A549 (cell line): ENCODE results near the gene MELK.

Experiments used
- CEBPB ChIP-seq, 2 experiments: fragments of >200 bp in 1 of 2; sonication (Bioruptor Twin) in 1 of 2; formaldehyde crosslinking in 1 of 2; IDR thresholded peaks; 2 replicates each; pipeline ENCODE4 v1.6.1; 2012 to 2016
- EP300 ChIP-seq, 2 experiments: fragments of >200 bp; sonication (Bioruptor Twin); formaldehyde crosslinking; IDR thresholded peaks; 2 replicates in 1 of 2; 3 replicates in 1 of 2; pipeline ENCODE4 v1.6.1; 2016 to 2017
- ESRRA ChIP-seq: fragments of 150-350 bp; IDR thresholded peaks from 2 replicates; pipeline ENCODE4 v1.6.1; 2014; ENCODE audit warnings: mild to moderate bottlenecking, low read length, borderline replicate concordance
- MYC ChIP-seq: IDR thresholded peaks from 2 replicates; pipeline ENCODE4 v1.6.1; 2012; ENCODE audit warnings: mild to moderate bottlenecking, inconsistent platforms, low read length, improper control_type of control experiment, borderline replicate concordance
- NPAS2 ChIP-seq: fragments of 250-450 bp; sonication (Bioruptor Pico); IDR thresholded peaks from 2 replicates; pipeline ENCODE4 v1.8.0; 2022; ENCODE audit warnings: mild to moderate bottlenecking, moderate library complexity, borderline replicate concordance
- RFX5 ChIP-seq: fragments of 450-650 bp; IDR thresholded peaks from 2 replicates; pipeline ENCODE4 v1.7.1; 2014; ENCODE audit warnings: antibody characterized with exemption, mild to moderate bottlenecking, moderate library complexity
- USF2 ChIP-seq: fragments of 450-650 bp; IDR thresholded peaks from 2 replicates; pipeline ENCODE4 v1.6.1; 2014; ENCODE audit warnings: antibody characterized with exemption
- TF ChIP-seq, protein P1 (sequence below): fragments of >200 bp; sonication (Bioruptor Twin); formaldehyde crosslinking; IDR thresholded peaks from 3 replicates; pipeline ENCODE4 v1.5.1; 2016
- TF ChIP-seq, protein P2 (sequence below): fragments of 200-600 bp; sonication (generic); IDR thresholded peaks from 2 replicates; pipeline ENCODE4 v1.6.1; 2016; ENCODE audit warnings: antibody characterized with exemption, mild to moderate bottlenecking, moderate library complexity

DNA sequence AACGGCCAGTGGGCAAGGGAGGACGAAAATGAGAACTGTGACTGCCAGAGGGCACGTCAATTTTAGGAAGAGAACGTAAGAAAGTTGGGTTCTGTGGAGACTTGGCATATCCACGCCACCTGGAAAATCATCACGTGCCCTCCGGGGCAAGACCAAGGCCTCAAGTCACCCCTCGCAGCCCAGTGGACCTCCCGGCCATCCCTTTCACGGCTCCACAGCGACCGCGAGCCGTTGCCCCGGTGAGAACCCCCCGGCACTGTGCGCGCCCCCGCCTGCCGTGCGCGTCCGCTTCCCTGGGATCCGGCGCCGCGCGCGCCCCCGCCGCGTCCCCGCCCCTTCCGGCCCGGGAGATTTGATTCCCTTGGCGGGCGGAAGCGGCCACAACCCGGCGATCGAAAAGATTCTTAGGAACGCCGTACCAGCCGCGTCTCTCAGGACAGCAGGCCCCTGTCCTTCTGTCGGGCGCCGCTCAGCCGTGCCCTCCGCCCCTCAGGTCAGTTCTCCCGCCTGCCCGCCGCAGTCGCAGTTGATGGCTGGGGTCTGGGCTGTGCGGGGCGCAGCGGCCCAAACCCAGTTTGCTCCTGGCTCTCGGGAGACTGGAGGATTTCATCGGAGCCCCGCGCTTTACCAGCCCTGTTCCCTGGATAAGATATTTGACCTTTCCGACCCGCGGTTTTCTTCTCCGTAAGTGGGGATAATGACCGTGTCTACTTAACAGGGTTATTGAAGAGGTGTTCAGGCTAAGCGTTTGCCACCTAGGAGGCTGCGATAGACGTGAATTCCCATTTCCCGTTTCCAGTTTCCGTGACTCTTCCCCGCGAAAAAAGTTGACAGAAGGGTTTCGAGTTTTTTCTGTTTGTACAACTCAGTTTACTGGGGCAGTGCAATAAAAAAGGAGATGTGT, at the start of gene MELK:
- TF ChIP-seq, protein P1, sequence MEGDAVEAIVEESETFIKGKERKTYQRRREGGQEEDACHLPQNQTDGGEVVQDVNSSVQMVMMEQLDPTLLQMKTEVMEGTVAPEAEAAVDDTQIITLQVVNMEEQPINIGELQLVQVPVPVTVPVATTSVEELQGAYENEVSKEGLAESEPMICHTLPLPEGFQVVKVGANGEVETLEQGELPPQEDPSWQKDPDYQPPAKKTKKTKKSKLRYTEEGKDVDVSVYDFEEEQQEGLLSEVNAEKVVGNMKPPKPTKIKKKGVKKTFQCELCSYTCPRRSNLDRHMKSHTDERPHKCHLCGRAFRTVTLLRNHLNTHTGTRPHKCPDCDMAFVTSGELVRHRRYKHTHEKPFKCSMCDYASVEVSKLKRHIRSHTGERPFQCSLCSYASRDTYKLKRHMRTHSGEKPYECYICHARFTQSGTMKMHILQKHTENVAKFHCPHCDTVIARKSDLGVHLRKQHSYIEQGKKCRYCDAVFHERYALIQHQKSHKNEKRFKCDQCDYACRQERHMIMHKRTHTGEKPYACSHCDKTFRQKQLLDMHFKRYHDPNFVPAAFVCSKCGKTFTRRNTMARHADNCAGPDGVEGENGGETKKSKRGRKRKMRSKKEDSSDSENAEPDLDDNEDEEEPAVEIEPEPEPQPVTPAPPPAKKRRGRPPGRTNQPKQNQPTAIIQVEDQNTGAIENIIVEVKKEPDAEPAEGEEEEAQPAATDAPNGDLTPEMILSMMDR, result no peak
- TF ChIP-seq EP300 (IDR thresholded peaks at IDR 0.05) (no peak), RFX5 (no peak), USF2 (peak; percentile 30; the same call in 1 of the 2 replicates), MYC (no peak), CEBPB (IDR thresholded peaks at IDR 0.05) (no peak), NPAS2 (CRISPR knock-in tag) (no peak), ESRRA (no peak)
- TF ChIP-seq, protein P2, sequence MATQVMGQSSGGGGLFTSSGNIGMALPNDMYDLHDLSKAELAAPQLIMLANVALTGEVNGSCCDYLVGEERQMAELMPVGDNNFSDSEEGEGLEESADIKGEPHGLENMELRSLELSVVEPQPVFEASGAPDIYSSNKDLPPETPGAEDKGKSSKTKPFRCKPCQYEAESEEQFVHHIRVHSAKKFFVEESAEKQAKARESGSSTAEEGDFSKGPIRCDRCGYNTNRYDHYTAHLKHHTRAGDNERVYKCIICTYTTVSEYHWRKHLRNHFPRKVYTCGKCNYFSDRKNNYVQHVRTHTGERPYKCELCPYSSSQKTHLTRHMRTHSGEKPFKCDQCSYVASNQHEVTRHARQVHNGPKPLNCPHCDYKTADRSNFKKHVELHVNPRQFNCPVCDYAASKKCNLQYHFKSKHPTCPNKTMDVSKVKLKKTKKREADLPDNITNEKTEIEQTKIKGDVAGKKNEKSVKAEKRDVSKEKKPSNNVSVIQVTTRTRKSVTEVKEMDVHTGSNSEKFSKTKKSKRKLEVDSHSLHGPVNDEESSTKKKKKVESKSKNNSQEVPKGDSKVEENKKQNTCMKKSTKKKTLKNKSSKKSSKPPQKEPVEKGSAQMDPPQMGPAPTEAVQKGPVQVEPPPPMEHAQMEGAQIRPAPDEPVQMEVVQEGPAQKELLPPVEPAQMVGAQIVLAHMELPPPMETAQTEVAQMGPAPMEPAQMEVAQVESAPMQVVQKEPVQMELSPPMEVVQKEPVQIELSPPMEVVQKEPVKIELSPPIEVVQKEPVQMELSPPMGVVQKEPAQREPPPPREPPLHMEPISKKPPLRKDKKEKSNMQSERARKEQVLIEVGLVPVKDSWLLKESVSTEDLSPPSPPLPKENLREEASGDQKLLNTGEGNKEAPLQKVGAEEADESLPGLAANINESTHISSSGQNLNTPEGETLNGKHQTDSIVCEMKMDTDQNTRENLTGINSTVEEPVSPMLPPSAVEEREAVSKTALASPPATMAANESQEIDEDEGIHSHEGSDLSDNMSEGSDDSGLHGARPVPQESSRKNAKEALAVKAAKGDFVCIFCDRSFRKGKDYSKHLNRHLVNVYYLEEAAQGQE, result no peak
